Measurements from ENCODE around the gene SP3. TPM values are rescaled to one million over a fixed set of nuclear protein-coding genes. Genes with fewer than 3 reads are reported as not detected.

Gene SP3
- total RNA-seq, 1 donor from 2014 or later = 210 TPM

GRCh38 chr2:174003720-174004695, 38.8 kb upstream of the SP3 start:
- H3K9ac ChIP-seq = no peak overlapping the region
- H4K20me1 ChIP-seq (ENCODE audit: low read depth) = no peaks in the 10 kb centered on the region
- peak overlapping the region; percentile 23 for H3K27ac Mint-ChIP-seq
- TF ChIP-seq EZH2 (IDR thresholded peaks at IDR 0.05) = no peak
- no peak for TF ChIP-seq EZH2phosphoT487 (IDR thresholded peaks at IDR 0.05)
- no peak for TF ChIP-seq CTCF (IDR thresholded peaks at IDR 0.05)
- H3K4me2 ChIP-seq = no peak overlapping the region
- H3K79me2 ChIP-seq (ENCODE audit: low read depth) = no peaks in the 10 kb centered on the region
- no peak overlapping the region for H3K4me3 Mint-ChIP-seq
- no peak overlapping the region for H3K27ac ChIP-seq
- peaks cover 2% of the 10 kb centered on the region for H3K27me3 Mint-ChIP-seq (ENCODE audit: insufficient read depth, low read depth)
- no peak overlapping the region for H3K4me3 ChIP-seq
- DNase-seq (ENCODE audit: low spot score) = no peak
- H3K36me3 Mint-ChIP-seq = no peaks in the 10 kb centered on the region
- H3K4me1 Mint-ChIP-seq = no peaks in the 10 kb centered on the region
- no peaks in the 10 kb centered on the region for H3K4me1 ChIP-seq
- H3K36me3 ChIP-seq = no peaks in the 10 kb centered on the region
- no peak overlapping the region for H2AFZ ChIP-seq (replicated peaks)
- H3F3A ChIP-seq (ENCODE audit: low read depth) = no peaks in the 10 kb centered on the region
- no peaks in the 10 kb centered on the region for H3K9me3 ChIP-seq (ENCODE audit: low read depth)
- H3K9me3 Mint-ChIP-seq = no peaks in the 10 kb centered on the region
- no peaks in the 10 kb centered on the region for H3K27me3 ChIP-seq

- Histone ChIP-seq H2AFZ (replicated peaks) (no peak overlapping the region), H3K4me1 (no peaks in the 10 kb centered on the region), H3K27ac (no peak overlapping the region), H3K27me3 (no peaks in the 10 kb centered on the region), H3K36me3 (no peaks in the 10 kb centered on the region), H3K79me2 (ENCODE audit: low read depth) (no peaks in the 10 kb centered on the region), H3K9me3 (ENCODE audit: low read depth) (no peaks in the 10 kb centered on the region), H3K9ac (no peak overlapping the region), H4K20me1 (ENCODE audit: low read depth) (no peaks in the 10 kb centered on the region), H3F3A (ENCODE audit: low read depth) (no peaks in the 10 kb centered on the region), H3K4me3 (no peak overlapping the region), H3K4me2 (no peak overlapping the region)
- no peak for DNase-seq (ENCODE audit: low spot score)
- no peak overlapping the region for H3K27ac Mint-ChIP-seq
- H3K4me3 Mint-ChIP-seq = no peak overlapping the region
- H3K9me3 Mint-ChIP-seq = no peaks in the 10 kb centered on the region
- H3K27me3 Mint-ChIP-seq (ENCODE audit: insufficient read depth, low read depth) = peaks cover 2% of the 10 kb centered on the region
- H3K4me1 Mint-ChIP-seq = no peaks in the 10 kb centered on the region
- H3K36me3 Mint-ChIP-seq = no peaks in the 10 kb centered on the region
- no peak for TF ChIP-seq EZH2 (IDR thresholded peaks at IDR 0.05)
- TF ChIP-seq CTCF (IDR thresholded peaks at IDR 0.05) = no peak
- TF ChIP-seq EZH2phosphoT487 (IDR thresholded peaks at IDR 0.05) = no peak
Measured at GRCh38 chr2:174002679-174003078, 37.5 kb upstream of the SP3 start.

- H3K27ac Mint-ChIP-seq = no peak overlapping the region
- Histone ChIP-seq H3F3A (ENCODE audit: low read depth) (no peaks in the 10 kb centered on the region), H3K4me3 (no peak overlapping the region), H3K36me3 (no peaks in the 10 kb centered on the region), H3K9me3 (ENCODE audit: low read depth) (no peaks in the 10 kb centered on the region), H3K27me3 (no peaks in the 10 kb centered on the region), H3K79me2 (ENCODE audit: low read depth) (no peaks in the 10 kb centered on the region), H2AFZ (replicated peaks) (no peak overlapping the region), H3K4me1 (no peaks in the 10 kb centered on the region), H3K9ac (no peak overlapping the region), H4K20me1 (ENCODE audit: low read depth) (no peaks in the 10 kb centered on the region), H3K4me2 (no peak overlapping the region), H3K27ac (no peak overlapping the region)
- TF ChIP-seq EZH2 (IDR thresholded peaks at IDR 0.05) = no peak
- TF ChIP-seq CTCF (IDR thresholded peaks at IDR 0.05) = no peak
- TF ChIP-seq EZH2phosphoT487 (IDR thresholded peaks at IDR 0.05) = no peak
- peaks cover 2% of the 10 kb centered on the region for H3K27me3 Mint-ChIP-seq (ENCODE audit: insufficient read depth, low read depth)
- no peak overlapping the region for H3K4me3 Mint-ChIP-seq
- no peaks in the 10 kb centered on the region for H3K4me1 Mint-ChIP-seq
- H3K9me3 Mint-ChIP-seq = no peaks in the 10 kb centered on the region
- no peak for DNase-seq (ENCODE audit: low spot score)
- no peaks in the 10 kb centered on the region for H3K36me3 Mint-ChIP-seq
Measured at GRCh38 chr2:174001107-174001506, 35.9 kb upstream of the SP3 start.
